DOHH2 (cell line): ENCODE results near the gene MS4A18.

Experiments
- CTCF ChIP-seq: fragments of 200-600 bp; sonication (generic); IDR thresholded peaks from one replicate; pipeline ENCODE4 v1.5.1; 2014; ENCODE audit warnings: antibody characterized with exemption, mild to moderate bottlenecking, low read depth, low read length; ENCODE audit not compliant: poor library complexity, severe bottlenecking
- EZH2phosphoT487 ChIP-seq: fragments of 200-600 bp; sonication (generic); IDR thresholded peaks from 2 replicates; pipeline ENCODE4 v1.6.1; 2017; ENCODE audit warnings: borderline replicate concordance, mild to moderate bottlenecking, antibody characterized with exemption, low read length, moderate library complexity, mixed read lengths

DNA sequence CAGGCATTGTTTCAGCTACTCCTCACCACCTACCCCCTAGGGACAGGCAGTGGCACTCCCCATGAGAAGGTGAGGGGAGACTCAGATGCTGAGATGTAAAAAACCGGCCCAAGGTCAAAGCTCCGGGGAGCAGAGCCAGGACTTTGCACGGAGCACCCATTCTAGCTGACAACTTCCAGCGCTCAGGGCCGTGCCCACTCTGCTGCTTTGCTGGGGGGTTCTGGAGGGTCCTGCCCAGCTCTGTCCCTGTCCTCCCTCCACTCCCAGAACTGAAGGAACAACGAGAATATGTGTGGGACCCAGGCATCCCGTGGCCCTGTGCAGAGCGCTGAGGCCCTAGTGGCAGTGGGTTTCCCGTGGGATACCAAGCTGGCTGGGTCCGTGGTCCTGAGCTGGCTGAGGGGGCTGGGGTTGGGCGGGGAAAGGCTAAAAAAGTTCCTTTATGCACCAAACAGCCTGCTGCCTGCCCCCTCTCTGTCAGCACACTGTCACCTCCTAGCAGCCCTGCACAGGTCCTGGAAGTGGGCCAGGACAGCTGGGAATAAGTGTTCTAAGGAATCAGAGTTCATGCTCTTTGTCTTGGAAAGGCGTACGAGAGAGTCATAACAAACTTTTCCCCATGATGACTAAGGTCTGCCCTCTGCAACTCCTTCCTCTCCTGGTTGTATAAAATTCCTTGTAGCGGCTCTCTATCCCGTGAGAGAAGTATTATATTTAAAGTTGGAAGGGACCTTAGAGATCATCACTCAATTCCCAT, 62.5 kb downstream of the MS4A18 start:
- TF ChIP-seq CTCF (no peak), EZH2phosphoT487 (no peak)
